ENCODE results near the gene RAP2A. TPM values are rescaled to one million over a fixed set of nuclear protein-coding genes. Genes with fewer than 3 reads are reported as not detected.

The RAP2A gene
- polyA plus RNA-seq (2014; cell fraction: cytosol; rRNA removed), result 36.7 and 40.0 TPM in 2 replicates
- 17.7 and 18.8 TPM in 2 replicates for polyA plus RNA-seq (2014; cell fraction: nucleus; rRNA removed)

- peak; percentile 87 for DNase-seq (ENCODE audit: low spot score)
Measured at GRCh38 chr13:97433727-97434396, at the start of gene RAP2A. Gene RAP2A (plus strand): TSS chr13:97434169. CDS start chr13:97434471, 302 bp downstream.

- DNase-seq (ENCODE audit: low spot score), result no peak
Measured at GRCh38 chr13:97384371-97384770, 49.6 kb upstream of the RAP2A start.

- DNase-seq (ENCODE audit: low spot score), result no peak
Measured at GRCh38 chr13:97385146-97385545, 48.8 kb upstream of the RAP2A start.

- DNase-seq (ENCODE audit: low spot score), result no peak
Measured at GRCh38 chr13:97385854-97386253, 48.1 kb upstream of the RAP2A start.

- DNase-seq (ENCODE audit: low spot score), result no peak
Measured at GRCh38 chr13:97386801-97387484, 47.0 kb upstream of the RAP2A start.

- no peak for DNase-seq (ENCODE audit: low spot score)
Measured at GRCh38 chr13:97387485-97387839, 46.5 kb upstream of the RAP2A start.

- no peak for DNase-seq (ENCODE audit: low spot score)
Measured at GRCh38 chr13:97387890-97388289, 46.1 kb upstream of the RAP2A start.

- no peak for DNase-seq (ENCODE audit: low spot score)
Measured at GRCh38 chr13:97388373-97388772, 45.6 kb upstream of the RAP2A start.

GRCh38 chr13:97390941-97391600 lies 42.9 kb upstream of the RAP2A start:
- no peak for DNase-seq (ENCODE audit: low spot score)

GRCh38 chr13:97392020-97392419 lies 41.9 kb upstream of the RAP2A start:
- no peak for DNase-seq (ENCODE audit: low spot score)

GRCh38 chr13:97394542-97394941 lies 39.4 kb upstream of the RAP2A start:
- DNase-seq (ENCODE audit: low spot score), result no peak

- DNase-seq (ENCODE audit: low spot score), result no peak
Measured at GRCh38 chr13:97395447-97396136, 38.4 kb upstream of the RAP2A start.

GRCh38 chr13:97397267-97397666 lies 36.7 kb upstream of the RAP2A start:
- DNase-seq (ENCODE audit: low spot score), result no peak

- no peak for DNase-seq (ENCODE audit: low spot score)
Measured at GRCh38 chr13:97401421-97401820, 32.5 kb upstream of the RAP2A start.

- DNase-seq (ENCODE audit: low spot score), result no peak
Measured at GRCh38 chr13:97403893-97404750, 29.8 kb upstream of the RAP2A start.

GRCh38 chr13:97407540-97407939 lies 26.4 kb upstream of the RAP2A start:
- no peak for DNase-seq (ENCODE audit: low spot score)

GRCh38 chr13:97408938-97409337 lies 25.0 kb upstream of the RAP2A start:
- DNase-seq (ENCODE audit: low spot score), result no peak

GRCh38 chr13:97411984-97412383 lies 22.0 kb upstream of the RAP2A start:
- DNase-seq (ENCODE audit: low spot score), result no peak

- DNase-seq (ENCODE audit: low spot score), result no peak
Measured at GRCh38 chr13:97413694-97414093, 20.3 kb upstream of the RAP2A start.

GRCh38 chr13:97414392-97414791 lies 19.6 kb upstream of the RAP2A start:
- DNase-seq (ENCODE audit: low spot score), result no peak

- no peak for DNase-seq (ENCODE audit: low spot score)
Measured at GRCh38 chr13:97417698-97418097, 16.3 kb upstream of the RAP2A start.

Data from SK-N-DZ (cell line).